GM19238 (cell line): ENCODE measurements around the gene ALOX5AP.

Source experiments
- DNase-seq: peaks from one replicate; pipeline ENCODE4 v3.0.0; 2011; ENCODE audit warnings: low spot score; ENCODE audit not compliant: insufficient read length

The ALOX5AP gene

GRCh38 chr13:30796631-30797601, 61.6 kb downstream of the ALOX5AP start:
- no peak for DNase-seq

GRCh38 chr13:30797847-30798535, 62.6 kb downstream of the ALOX5AP start:
- DNase-seq: no peak

DNA sequence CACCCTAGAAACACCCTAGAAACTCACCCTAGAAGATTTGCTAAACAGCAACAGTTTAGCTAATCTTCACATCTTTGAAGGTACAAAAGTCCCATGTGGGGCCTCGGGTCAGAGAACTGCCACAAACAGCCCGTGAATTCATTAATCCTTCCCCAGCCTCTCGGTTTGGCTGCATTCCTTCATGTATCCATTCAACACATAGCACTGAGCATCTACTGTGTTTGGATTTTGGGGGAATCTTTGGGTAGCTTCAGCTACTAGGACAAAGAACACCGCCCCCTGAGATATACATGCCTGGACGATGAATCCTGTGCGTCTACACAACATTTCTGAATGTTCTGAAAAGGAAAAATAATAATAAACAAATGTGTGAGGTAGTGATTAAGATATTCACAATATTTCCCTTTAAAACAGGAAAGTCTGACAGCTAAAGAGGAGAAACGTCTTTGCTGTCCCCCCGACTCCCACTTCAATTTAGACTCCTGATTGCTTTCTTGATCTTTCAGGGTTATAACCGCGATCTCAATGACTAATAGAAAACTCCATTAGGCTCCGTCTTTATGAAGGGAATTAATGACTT, 63.5 kb downstream of the ALOX5AP start:
- DNase-seq: no peak

- DNase-seq: no peak
These were observed 64.0 kb downstream of the ALOX5AP start for GRCh38 chr13:30799356-30799824.

GRCh38 chr13:30800107-30800506, 64.8 kb downstream of the ALOX5AP start:
- no peak for DNase-seq

DNA sequence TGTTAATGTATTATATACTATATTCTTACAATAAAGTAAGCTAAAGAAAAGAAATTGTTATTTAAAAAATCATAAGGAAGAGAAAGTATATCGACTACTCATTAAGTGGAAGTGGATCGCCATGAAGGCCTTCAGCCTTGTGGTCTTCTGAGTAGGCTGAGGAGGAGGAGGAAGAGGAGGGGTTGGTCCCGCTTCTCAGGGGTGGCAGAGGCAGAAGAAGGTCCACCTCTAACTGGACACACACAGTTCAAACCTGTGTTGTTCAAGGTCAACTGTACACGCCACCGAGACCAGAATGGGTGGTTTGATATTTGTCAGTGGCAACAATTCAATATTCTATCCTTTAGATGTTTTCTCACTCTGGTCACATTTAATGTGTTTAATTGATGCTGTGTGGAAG, 67.2 kb downstream of the ALOX5AP start:
- no peak for DNase-seq

DNA sequence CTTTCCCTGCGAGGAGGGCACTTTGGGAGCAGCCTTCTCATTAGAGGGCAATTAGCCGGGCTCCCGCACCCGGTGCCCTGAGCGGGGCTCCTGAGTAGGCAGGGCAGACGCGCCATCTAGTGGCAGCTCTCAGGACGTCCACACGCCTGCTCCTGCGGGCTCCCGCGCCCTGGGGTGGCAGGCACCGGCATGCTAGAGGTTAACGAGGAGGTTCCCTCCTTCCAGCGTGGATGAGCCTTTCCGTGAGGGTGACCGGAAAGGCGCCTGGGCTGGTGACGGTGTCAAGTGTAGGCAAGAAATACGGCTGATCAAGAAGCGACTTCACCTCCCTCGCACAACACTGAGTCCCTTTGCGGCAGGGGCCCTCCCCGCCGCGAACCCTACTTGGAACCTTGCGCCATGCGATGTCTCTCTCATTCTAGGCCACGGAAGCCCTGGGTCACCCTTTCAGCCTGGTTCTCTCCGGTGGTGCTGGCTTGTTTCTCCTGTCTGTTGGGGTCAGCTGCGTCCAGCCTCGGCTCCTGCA, 67.7 kb downstream of the ALOX5AP start:
- peak; percentile 70 for DNase-seq

DNA sequence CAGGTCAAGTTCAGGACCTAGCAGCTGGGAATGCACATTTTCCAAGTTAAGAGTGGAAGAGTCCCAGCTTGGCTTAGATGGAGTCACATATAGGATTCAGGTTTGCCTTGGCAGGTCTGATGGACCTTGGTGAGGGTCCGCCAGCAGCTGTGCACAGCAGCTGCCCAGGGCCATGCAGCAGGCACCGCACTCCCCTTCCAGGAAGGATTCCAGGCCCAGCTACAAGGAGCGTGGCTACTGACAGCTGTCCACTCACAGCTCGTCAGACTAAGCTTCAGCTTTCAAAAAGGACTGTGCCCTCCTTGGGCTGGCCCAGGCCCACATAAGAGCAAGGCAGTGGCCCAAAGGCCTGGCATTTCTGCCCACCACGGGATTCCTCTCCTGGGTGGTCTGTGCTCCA, 68.4 kb downstream of the ALOX5AP start:
- DNase-seq: no peak

DNA sequence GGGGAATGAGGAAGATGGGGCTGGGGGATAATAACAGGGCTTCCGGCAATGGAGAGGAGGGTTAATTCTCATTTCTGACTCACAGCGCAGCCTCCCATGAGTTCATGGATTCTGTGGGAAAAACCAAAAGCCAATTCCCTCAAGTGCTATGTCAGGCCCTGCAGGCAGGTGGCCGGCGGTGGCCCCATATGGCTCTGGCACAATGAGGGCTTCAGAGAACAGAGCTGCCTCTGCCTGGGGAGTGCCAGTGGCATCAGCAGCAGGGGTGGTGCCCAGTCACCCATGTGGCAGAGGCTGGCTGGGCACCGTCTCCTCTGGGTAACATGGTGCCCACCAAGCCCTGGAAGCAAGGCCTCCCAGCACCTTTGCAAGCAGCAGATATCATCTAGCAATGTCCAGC, 69.1 kb downstream of the ALOX5AP start:
- DNase-seq: no peak

GRCh38 chr13:30805132-30805537, 69.8 kb downstream of the ALOX5AP start:
- no peak for DNase-seq

- DNase-seq: no peak
These were observed 70.3 kb downstream of the ALOX5AP start for GRCh38 chr13:30805603-30806011.

DNA sequence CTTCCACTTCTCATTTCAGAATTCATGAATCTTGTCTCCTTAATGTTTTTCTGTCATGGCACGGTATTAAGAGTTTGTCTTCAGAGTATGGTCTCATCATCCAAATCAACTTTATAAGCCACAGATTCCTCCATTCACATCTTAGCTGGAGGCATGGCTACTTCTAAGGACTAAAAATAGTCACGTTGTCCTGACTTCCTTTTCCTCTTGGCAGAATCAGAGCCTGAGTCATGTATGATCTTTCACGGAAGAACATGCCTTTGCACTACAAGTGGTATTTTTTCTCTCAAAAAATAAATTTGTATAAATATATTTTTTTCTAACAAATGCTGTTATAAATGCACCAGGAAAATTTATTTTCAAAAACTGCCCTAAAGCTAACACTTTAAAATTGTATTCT, 71.4 kb downstream of the ALOX5AP start:
- DNase-seq: no peak

GRCh38 chr13:30807392-30807791, 72.0 kb downstream of the ALOX5AP start:
- DNase-seq: no peak

DNA sequence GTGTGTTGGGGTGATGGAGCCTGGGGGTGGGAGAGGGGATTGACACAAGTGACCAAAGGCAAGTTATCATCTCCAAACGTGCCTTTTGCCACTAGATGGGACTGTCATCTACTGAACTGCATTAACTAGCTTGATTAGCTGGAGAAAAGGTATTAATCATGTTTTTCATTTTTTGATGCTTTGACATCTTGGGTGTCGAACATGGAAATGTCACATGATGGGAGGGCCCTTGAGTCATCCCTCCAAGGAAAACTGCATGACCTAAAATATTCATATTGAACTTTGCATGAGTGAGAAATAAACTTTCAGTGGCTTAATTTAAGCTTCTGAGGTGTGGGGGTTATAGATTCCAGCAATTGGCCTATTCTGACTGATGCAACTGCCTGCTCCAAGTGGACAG, 73.3 kb downstream of the ALOX5AP start:
- no peak for DNase-seq

DNA sequence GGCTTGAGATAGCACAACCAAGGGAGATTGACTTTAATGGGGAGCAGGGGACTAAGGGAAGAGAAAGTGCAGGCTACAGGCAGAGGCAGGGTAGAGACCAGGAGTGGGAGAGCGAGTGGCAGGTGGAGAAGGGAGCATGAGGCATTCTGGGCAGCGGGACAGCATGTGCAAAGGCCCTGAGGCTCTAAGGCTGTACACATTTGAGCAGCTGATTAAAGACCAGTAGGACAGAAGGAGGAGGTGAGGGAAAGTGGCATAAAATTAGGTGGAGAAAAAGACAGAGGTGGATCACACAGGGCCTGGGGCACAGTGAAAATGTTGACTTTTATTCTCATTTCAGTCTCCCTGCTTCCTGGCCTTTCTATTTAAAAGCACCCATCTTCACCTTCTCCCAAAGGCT, 74.4 kb downstream of the ALOX5AP start:
- DNase-seq: no peak

DNA sequence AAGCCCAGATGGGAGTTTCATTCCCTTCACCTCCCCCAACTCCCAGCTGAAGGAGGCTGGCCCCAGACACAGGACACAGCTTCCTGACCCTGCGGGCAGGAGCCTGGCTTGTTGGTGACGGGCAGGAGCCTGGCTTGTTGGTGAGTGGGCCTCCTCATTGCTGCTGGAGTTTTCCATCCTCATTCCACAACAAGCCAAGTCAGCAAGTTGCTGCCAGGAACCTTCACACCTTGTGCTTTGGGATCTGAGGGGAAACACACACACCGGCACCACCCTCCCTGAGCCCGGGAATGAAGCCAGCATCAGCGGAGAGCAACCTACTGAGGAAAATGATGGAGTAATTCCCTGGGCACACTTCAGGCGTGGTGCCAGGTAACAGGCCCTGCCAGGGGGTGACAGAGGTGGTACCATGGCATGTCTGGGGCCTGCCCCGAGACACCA, 74.9 kb downstream of the ALOX5AP start:
- DNase-seq: no peak

GRCh38 chr13:30810801-30811200, 75.5 kb downstream of the ALOX5AP start:
- no peak for DNase-seq
